Mesendoderm (in vitro differentiated cells): ENCODE data around the gene PHOX2A.

Experiments used
- DNase-seq: peaks from one replicate; pipeline ENCODE4 v3.0.0; 2013
- H2AK5ac ChIP-seq: 2 replicates; pipeline ENCODE4 v1.6.1; 2013; ENCODE audit warnings: low read length, inconsistent platforms
- H2BK120ac ChIP-seq: 2 replicates; pipeline ENCODE4 v1.6.1; 2013; ENCODE audit warnings: low read depth, mild to moderate bottlenecking, low read length, moderate library complexity, mixed read lengths
- H2BK15ac ChIP-seq: replicated peaks from 2 replicates; pipeline ENCODE4 v1.6.1; 2013; ENCODE audit warnings: low read depth, mild to moderate bottlenecking, moderate library complexity
- H2BK5ac ChIP-seq: 2 replicates; pipeline ENCODE4 v1.6.1; 2013; ENCODE audit warnings: low read length, inconsistent platforms
- H3K18ac ChIP-seq: 2 replicates; pipeline ENCODE4 v1.6.1; 2013; ENCODE audit warnings: mild to moderate bottlenecking, low read length, mixed read lengths
- H3K23ac ChIP-seq: one replicate; pipeline ENCODE4 v1.6.1; 2013; ENCODE audit warnings: low read length
- H3K27ac ChIP-seq: 2 replicates; pipeline ENCODE4 v1.5.1; 2013; ENCODE audit warnings: low read depth, mild to moderate bottlenecking, inconsistent platforms, low read length, moderate library complexity
- H3K27me3 ChIP-seq: 2 replicates; pipeline ENCODE4 v1.6.1; 2013; ENCODE audit warnings: low read length, control low read depth, mild to moderate bottlenecking, inconsistent platforms; ENCODE audit not compliant: insufficient read depth, poor library complexity
- H3K36me3 ChIP-seq: 2 replicates; pipeline ENCODE4 v1.6.1; 2013; ENCODE audit warnings: low read length, inconsistent platforms; ENCODE audit not compliant: control insufficient read depth, insufficient read depth
- H3K4ac ChIP-seq: one replicate; pipeline ENCODE4 v1.6.1; 2013; ENCODE audit warnings: low read depth, mild to moderate bottlenecking, low read length, moderate library complexity
- H3K4me1 ChIP-seq: 2 replicates; pipeline ENCODE4 v1.6.1; 2013; ENCODE audit warnings: low read depth, low read length, inconsistent platforms; ENCODE audit not compliant: control insufficient read depth
- H3K4me2 ChIP-seq: 2 replicates; pipeline ENCODE4 v1.6.1; 2013; ENCODE audit warnings: low read length
- H3K4me3 ChIP-seq: 2 replicates; pipeline ENCODE4 v1.5.1; 2013; ENCODE audit warnings: mild to moderate bottlenecking, low read length
- H3K56ac ChIP-seq: one replicate; pipeline ENCODE4 v1.6.1; 2013; ENCODE audit warnings: low read length
- H3K79me1 ChIP-seq: 2 replicates; pipeline ENCODE4 v1.6.1; 2013; ENCODE audit warnings: low read length, inconsistent platforms
- H3K79me2 ChIP-seq: 2 replicates; pipeline ENCODE4 v1.6.1; 2013; ENCODE audit warnings: mild to moderate bottlenecking, low read length; ENCODE audit not compliant: control insufficient read depth, insufficient read depth
- H3K9ac ChIP-seq: 2 replicates; pipeline ENCODE4 v1.6.1; 2013; ENCODE audit warnings: low read length, inconsistent platforms
- H4K5ac ChIP-seq: one replicate; pipeline ENCODE4 v1.6.1; 2013; ENCODE audit warnings: low read length
- H4K8ac ChIP-seq: one replicate; pipeline ENCODE4 v1.6.1; 2013; ENCODE audit warnings: low read depth, mild to moderate bottlenecking, control low read depth, low read length, moderate library complexity
- WGBS: extraction: QIAGEN DNeasy Blood & Tissue Kit; methylation state at CpG from one replicate; pipeline ENCODE4 v1.1.7; 2013; ENCODE audit warnings: low lambda C conversion rate, missing lambda C conversion rate; ENCODE audit not compliant: insufficient coverage; ENCODE audit errors: extremely low coverage; 5-methylcytosine and 5-hydroxymethylcytosine counted together

PHOX2A gene

DNA sequence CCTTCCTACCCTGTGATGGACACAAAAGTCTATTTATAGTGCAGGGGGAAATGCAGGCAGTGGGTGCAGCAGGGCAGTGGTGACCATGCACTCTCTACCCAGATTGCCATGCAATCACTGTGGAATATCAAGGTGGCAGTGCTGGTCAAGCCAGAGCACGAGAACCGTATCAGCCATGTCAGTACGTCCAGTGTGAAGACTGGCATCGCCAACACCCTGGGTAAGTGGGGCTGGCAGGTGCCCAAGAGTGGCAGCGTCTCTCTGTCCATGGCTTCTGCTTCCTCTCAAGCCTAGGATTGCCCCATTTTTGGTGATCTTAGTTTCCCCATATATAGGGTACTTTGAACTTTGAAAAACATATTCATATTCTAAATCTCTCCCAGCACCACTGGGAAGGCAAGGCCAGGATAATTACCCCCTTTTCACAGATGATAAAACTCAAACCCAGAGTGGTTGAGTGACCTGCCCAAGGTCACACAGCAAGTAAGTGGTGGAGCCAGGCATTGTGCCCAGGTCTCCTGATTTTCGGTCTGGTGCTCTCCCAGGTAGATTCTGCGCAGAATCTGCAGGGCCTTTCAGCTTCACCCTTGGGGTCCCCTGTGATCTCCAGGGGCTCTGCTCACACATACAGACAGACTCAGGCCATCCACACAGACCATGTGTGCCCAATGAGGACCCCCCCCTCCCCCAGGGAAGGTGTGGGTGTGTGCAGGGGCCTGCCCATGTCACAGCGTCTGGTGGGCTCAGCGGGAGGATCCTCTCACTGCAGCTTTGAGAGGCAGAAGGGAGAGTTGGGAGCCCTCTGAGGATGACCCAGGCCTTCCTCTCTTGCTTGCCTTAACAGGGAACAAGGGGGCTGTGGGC, 12.3 kb downstream of the PHOX2A start:
- no peaks in the 10 kb centered on the region for H3K27me3 ChIP-seq
- H3K4me1 ChIP-seq = no peaks in the 10 kb centered on the region
- H3K36me3 ChIP-seq = peaks cover 36% of the 10 kb centered on the region
- H3K79me1 ChIP-seq = peaks cover 5% of the 10 kb centered on the region
- DNase-seq = no peak
- H3K4ac ChIP-seq = no peak overlapping the region
- H2BK5ac ChIP-seq = no peak overlapping the region
- H3K9ac ChIP-seq = no peak overlapping the region
- no peak overlapping the region for H2AK5ac ChIP-seq
- H3K27ac ChIP-seq = no peak overlapping the region
- H3K56ac ChIP-seq = no peak overlapping the region
- no peak overlapping the region for H2BK120ac ChIP-seq
- no peak overlapping the region for H2BK15ac ChIP-seq
- WGBS = no CpG with 5 or more reads among the region's 9 CpGs
- H4K8ac ChIP-seq = no peak overlapping the region
- no peak overlapping the region for H4K5ac ChIP-seq
- H3K4me3 ChIP-seq = no peak overlapping the region
- peaks cover under 1% of the 10 kb centered on the region for H3K79me2 ChIP-seq
- no peak overlapping the region for H3K18ac ChIP-seq
- no peak overlapping the region for H3K23ac ChIP-seq
- H3K4me2 ChIP-seq = no peak overlapping the region

DNA sequence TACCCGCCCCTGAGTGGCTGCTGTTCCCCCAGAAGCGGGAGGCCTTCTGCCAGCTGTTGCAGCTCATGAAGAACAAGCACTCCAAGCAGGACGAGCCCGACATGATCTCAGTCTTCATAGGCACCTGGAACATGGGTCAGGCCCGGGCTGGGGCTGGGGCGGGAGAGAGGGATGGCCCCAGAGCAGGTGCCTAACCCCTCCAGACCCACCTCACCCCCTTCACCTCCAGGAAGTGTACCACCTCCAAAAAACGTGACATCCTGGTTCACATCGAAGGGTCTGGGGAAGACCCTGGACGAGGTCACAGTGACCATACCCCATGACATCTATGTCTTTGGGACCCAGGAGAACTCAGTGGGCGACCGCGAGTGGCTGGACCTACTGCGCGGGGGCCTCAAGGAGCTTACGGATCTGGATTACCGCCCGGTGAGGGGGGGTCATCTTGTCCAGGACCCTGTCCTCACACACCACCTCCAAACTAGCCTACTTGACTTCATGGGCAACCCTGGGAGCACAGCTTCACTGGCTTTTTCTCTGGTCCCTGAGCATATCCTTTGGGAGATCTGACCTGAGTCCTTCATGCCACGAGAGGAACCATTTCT, 13.1 kb downstream of the PHOX2A start:
- no peaks in the 10 kb centered on the region for H3K4me1 ChIP-seq
- H4K5ac ChIP-seq = no peak overlapping the region
- H3K36me3 ChIP-seq = peaks cover 36% of the 10 kb centered on the region
- no peak overlapping the region for H3K4ac ChIP-seq
- H3K56ac ChIP-seq = no peak overlapping the region
- no peak overlapping the region for H3K23ac ChIP-seq
- DNase-seq = no peak
- no peak overlapping the region for H3K9ac ChIP-seq
- H3K4me2 ChIP-seq = no peak overlapping the region
- H3K27me3 ChIP-seq = no peaks in the 10 kb centered on the region
- H3K79me1 ChIP-seq = peaks cover 9% of the 10 kb centered on the region
- no CpG with 5 or more reads among the region's 18 CpGs for WGBS
- no peak overlapping the region for H3K27ac ChIP-seq
- no peak overlapping the region for H2AK5ac ChIP-seq
- no peak overlapping the region for H3K18ac ChIP-seq
- no peak overlapping the region for H2BK5ac ChIP-seq
- H2BK120ac ChIP-seq = no peak overlapping the region
- H2BK15ac ChIP-seq = no peak overlapping the region
- peaks cover 4% of the 10 kb centered on the region for H3K79me2 ChIP-seq
- no peak overlapping the region for H3K4me3 ChIP-seq
- no peak overlapping the region for H4K8ac ChIP-seq

DNA sequence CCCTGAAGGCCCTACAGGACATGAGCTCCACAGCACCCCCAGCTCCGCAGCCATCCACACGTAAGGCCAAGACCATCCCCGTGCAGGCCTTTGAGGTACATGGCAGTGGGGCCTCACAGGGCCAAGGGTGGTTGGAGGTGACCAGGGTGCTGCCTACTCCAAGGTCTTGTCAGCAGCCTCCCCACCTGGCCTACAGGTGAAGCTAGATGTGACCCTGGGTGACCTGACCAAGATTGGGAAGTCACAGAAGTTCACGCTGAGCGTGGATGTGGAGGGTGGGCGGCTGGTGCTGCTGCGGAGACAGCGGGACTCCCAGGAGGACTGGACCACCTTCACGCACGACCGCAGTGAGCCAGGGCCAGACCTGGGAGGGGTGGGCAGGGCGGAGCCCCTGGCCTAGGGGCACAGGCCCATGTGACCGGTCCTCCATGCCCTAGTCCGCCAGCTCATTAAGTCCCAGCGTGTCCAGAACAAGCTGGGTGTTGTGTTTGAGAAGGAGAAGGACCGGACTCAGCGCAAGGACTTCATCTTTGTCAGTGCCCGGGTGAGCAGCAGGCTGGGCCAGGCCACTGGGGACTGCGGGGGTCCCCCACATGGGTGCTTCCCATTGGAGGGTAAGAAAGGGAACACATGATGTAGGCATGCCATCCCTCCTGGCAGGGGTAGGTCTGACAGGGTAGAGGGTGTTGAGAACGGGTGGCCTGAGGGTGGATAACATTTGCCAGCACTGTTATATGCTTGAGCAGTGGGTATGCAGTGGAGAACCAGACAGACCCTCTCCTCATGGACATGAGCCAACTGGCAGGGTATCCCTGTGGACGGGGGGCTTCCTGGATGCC, 13.8 kb downstream of the PHOX2A start:
- Histone ChIP-seq H3K36me3 (peaks cover 34% of the 10 kb centered on the region), H3K56ac (no peak overlapping the region), H3K79me2 (peaks cover 12% of the 10 kb centered on the region), H4K5ac (no peak overlapping the region), H3K27me3 (no peaks in the 10 kb centered on the region), H2BK15ac (no peak overlapping the region), H2BK120ac (no peak overlapping the region), H3K79me1 (peaks cover 15% of the 10 kb centered on the region), H4K8ac (no peak overlapping the region), H3K4ac (no peak overlapping the region), H3K4me3 (no peak overlapping the region), H2AK5ac (no peak overlapping the region), H3K4me1 (no peaks in the 10 kb centered on the region), H2BK5ac (no peak overlapping the region), H3K9ac (no peak overlapping the region), H3K27ac (no peak overlapping the region), H3K23ac (no peak overlapping the region), H3K18ac (no peak overlapping the region), H3K4me2 (no peak overlapping the region)
- WGBS = no CpG with 5 or more reads among the region's 21 CpGs
- no peak for DNase-seq

DNA sequence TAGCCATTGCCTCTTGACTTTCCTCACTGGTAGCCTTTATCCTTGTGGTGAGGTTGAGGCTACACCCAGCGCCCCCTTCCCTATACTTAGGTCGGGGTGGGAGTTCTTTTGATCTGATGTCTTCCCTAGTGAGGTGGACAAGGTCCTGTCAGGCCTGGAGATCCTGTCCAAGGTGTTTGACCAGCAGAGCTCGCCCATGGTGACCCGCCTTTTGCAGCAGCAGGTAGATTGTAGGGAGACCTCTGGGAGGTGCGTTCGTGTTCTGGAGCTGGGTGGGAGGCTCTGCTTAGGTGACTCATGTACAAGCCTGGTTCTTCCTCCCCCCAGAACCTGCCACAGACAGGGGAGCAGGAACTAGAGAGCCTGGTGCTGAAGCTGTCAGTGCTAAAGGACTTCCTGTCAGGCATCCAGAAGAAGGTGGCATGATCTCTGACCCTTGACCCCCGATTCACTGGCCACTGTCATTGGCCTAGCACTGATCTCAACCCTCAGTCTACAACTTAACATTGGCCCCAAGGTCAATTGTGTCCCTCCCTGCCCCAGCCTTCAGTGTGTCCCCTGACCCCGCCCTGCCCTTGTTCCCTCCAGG, 14.5 kb downstream of the PHOX2A start:
- H3K56ac ChIP-seq = no peak overlapping the region
- no peak overlapping the region for H4K5ac ChIP-seq
- H2BK120ac ChIP-seq = no peak overlapping the region
- no peaks in the 10 kb centered on the region for H3K27me3 ChIP-seq
- no peak overlapping the region for H2BK5ac ChIP-seq
- H3K4me2 ChIP-seq = no peak overlapping the region
- H3K9ac ChIP-seq = no peak overlapping the region
- peaks cover 15% of the 10 kb centered on the region for H3K79me1 ChIP-seq
- no CpG with 5 or more reads among the region's 8 CpGs for WGBS
- no peak for DNase-seq
- no peak overlapping the region for H4K8ac ChIP-seq
- no peak overlapping the region for H3K4me3 ChIP-seq
- H3K4ac ChIP-seq = no peak overlapping the region
- H3K36me3 ChIP-seq = peaks cover 34% of the 10 kb centered on the region
- H2BK15ac ChIP-seq = no peak overlapping the region
- H3K23ac ChIP-seq = no peak overlapping the region
- H3K18ac ChIP-seq = no peak overlapping the region
- no peak overlapping the region for H3K27ac ChIP-seq
- H3K4me1 ChIP-seq = no peaks in the 10 kb centered on the region
- H2AK5ac ChIP-seq = no peak overlapping the region
- H3K79me2 ChIP-seq = peaks cover 12% of the 10 kb centered on the region

DNA sequence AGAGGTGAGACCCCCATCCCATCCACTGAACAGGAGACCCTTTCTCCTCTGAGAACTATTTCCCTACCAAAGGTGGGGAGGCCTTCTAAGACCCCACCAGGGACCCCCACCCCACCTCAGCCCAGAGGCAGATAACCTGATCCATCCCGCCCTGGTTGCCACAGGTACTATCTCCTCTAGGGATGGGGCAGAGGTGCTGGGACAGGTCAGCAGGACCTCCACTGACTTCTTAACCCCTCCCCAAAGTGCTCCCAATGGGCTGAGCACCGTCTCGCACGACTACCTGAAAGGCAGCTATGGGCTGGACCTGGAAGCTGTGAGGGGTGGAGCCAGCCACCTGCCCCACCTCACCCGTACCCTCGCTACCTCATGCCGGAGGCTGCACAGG, 15.1 kb downstream of the PHOX2A start:
- Histone ChIP-seq H2AK5ac (no peak overlapping the region), H2BK5ac (no peak overlapping the region), H4K5ac (no peak overlapping the region), H3K79me2 (peaks cover 12% of the 10 kb centered on the region), H3K4me1 (no peaks in the 10 kb centered on the region), H3K79me1 (peaks cover 15% of the 10 kb centered on the region), H2BK120ac (no peak overlapping the region), H3K4me3 (no peak overlapping the region), H3K36me3 (peaks cover 34% of the 10 kb centered on the region), H3K23ac (no peak overlapping the region), H3K18ac (no peak overlapping the region), H2BK15ac (no peak overlapping the region), H3K9ac (no peak overlapping the region), H3K27me3 (no peaks in the 10 kb centered on the region), H3K27ac (no peak overlapping the region), H3K4ac (no peak overlapping the region), H4K8ac (no peak overlapping the region), H3K56ac (no peak overlapping the region), H3K4me2 (no peak overlapping the region)
- no CpG with 5 or more reads among the region's 7 CpGs for WGBS
- no peak for DNase-seq
